ENCODE data around the gene KDM1A.

KDM1A gene

DNA sequence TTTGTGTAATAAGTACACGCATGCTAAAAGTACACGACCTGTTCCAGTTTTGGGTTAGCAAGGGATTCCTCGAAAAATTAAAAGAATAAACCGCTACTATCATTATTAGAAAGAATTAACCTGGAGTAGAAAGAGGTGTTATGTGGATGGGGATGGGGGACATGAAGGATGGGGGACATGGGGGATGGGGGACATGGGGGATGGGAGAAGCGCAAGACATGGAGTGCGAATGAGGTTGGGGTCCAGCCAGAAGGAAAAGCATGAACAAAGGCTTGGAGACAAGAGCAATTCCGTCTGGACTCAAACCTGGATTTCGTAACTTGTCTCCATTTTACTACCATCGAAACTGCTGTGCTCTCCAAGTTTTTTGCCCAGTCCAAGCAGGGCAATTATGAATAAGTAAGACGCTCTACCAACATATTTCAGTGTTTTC, 591 bp upstream of the KDM1A start:
- no peak for DNase-seq

DNA sequence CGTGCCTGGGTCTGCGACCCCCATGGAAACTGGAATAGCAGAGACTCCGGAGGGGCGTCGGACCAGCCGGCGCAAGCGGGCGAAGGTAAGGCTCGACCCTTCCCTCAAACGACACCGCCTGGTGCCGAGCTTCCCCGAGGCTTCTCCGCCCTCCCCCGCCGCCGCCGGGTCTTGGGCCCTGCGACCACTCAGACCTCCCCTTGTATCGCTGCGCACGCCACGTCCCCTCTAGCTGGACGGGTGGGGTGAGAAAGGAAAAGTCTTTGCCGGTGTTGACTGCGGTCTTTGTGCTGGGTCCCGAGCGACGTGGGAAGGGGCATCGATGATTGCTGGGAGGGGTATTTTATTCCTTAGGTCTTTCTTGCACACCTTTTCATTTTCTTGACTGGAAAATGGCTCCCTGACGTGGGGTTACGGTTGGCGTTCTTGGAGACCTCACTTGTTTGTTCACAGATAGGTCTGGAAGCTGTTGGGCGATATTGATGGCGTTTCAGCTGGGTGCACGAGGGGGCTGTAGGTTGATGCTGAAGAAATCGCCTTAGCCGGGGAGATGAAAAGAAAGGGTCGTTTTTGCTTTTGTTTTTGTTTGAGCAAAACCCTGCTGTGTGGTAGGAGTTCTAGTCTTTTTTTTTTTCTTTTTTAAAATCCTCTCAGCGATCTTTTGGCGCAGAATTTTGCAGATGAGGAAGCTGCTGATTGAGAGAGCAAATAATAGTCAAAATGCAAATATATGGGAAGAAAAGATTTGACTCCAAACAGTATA, 776 bp downstream of the KDM1A start:
- DNase-seq: no peak

DNA sequence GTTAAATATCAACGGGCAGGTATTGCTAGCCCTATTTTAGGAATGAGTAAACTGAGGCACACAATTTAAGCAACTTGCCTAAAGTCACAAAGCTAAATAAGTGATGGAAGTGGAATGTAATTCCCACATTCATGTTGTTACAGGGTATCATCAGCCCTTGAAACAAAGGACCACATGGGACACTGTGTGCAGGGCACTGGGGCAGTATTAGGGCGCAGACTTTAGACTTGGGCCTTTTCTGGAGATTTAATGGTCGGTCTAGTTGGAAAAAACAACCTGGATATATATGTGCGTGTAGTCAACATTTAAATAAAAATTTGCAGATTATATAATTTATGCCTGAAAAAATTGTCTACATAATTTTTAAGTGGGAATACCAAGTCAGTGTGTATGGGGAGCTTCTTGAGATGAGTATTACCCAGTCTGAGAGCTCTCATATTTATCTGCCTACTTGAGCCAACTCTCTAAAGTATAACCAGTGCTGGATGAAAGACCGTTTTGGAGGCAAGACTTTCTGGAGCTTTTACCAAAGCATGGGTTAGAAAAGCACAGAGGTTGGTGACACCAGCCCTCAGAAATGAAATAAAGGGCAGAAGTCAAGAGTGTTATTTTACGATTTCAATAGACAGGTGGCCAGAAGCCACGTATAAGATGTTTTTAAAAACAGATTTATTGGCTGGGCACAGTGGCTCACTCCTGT, 1.6 kb downstream of the KDM1A start:
- DNase-seq: no peak

DNA sequence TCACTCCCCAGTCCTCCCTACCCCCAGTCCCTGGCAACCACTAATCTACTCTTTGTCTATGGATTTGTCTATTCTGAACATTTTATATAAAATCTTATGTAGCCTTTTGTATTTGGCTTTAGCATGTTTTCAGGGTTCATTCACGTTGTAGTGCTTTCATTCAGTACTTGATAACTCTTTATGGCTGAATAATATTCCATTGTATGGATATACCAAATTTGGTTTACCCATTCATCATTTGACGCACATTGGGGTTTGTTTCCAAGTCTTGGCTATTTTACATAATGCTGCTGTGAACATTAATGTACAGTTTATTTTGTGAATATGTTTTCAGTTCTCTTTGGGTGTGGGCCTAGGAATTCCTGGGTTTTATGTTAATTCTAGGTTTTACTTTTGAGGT, 2.6 kb downstream of the KDM1A start:
- no peak for DNase-seq

DNA sequence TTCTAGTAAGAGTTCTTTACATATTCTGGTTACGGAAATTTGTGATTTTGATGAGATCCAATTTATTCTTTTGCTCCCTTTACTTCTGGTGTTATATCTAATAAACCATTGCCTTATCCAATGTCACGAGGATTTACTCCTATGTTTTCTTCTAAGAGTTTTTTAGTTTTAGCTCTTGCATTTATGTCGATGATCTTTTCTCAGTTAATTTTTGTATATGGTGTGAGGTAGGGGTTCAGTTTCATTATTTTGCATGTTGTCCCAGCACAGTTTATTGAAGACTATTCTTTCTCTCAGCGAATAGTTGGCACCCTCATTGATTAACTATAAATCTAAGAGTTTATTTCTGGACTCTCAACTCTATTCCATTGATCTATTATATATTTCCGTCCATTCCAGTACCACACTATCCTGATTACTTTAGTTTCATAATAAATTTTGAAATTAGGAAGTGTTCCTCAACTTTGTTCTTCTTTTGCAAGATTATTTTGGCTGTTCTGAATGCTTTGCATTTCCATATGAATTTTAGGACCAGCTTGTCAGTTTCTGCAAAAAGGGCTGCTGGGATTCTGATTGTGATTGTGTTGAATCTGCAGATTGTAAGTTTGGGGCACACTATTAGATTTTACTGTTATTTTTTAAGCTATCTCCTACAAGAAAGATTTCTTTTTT, 4.0 kb downstream of the KDM1A start:
- no peak for DNase-seq

DNA sequence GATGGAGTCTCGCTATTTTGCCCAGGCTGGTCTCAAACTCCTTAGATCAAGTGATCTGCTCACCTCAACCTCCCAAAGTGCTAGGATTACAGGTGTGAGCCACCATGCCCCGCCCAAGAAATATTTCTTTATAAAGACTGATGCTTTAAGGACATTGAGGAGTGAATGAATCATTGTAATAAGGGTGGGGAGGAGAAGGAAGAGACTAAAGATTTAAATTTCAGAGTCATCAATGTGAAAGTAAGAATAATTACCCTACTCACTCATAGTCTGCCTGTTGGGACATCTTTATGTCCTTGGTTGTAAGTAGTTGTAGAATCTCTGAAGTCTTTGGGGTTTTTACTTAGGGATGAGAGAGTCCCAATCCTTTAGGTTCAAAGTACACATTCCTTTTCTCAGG, 7.3 kb downstream of the KDM1A start:
- no peak for DNase-seq

DNA sequence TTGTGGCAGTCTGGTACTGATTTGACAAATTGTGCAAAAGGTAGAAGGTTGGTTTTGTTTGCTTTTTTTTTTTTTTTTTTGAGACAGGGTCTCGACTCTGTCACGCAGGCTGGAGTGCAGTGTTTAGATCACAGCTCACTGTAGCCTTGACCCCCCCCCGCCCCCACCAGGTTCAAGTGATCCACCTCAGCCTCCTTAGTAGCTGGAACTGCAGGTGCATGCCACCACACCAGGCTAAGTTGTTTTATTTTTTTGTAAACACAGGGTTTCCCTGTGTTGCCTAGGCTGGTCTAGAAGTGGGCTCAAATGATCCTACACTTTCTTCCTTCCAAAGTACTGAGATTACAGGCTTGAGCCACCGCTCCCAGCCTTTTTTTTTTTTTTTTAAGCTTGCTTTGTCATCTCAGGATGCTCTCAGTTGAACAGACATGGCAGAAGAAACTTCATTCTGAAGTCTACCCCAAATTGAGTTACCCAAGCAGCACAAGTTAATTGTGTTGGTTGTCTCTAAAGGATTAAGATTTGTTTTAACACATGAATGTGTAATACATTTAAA, 8.2 kb downstream of the KDM1A start:
- no peak for DNase-seq

DNA sequence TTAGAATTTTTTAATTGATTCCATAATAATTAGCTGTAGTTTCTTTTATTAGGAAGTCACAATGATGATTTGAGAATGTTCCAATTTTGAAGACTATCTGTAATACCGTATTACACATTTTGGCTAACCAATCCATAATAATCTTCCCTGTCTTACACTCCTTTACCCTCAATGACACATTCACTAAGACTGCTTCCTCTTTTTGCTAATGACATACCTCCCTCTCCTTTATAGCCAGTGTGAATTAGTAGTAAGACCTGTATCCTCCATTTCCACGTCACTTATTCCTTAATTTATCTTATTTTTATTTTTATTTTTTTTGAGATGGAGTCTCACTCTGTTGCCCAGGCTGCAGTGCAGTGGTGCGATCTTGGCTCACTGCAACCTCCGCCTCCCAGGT, 10.1 kb downstream of the KDM1A start:
- DNase-seq: no peak

DNA sequence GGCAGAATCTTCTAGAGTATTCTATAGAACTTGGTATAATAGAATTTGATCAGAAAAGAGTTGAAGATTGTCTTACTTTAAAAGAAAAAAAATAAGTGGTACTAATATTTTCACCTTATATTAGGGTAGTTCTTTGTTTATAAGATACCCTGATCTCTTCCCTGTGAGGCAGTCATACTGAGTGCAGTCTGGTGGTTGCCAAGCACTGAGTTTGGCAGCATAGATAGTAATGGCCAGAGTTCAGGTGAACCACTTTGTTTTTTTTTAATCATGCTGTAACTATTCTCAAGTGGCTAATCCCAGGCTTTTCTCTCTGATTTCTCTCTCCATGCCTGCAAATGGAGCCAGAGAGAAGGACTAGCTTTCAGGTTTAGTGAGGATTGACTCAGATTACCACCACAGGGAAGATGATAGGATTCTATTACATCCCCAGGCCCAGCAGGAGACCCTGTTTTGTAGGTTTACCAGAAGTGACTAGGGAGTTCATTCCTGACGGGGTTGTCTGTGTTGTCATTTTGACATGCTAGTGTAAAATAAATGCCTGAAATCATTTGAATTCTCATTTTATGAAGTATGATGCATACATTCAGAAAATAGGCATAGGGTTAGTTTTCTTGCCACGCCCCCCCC, 16.7 kb downstream of the KDM1A start:
- DNase-seq: no peak

DNA sequence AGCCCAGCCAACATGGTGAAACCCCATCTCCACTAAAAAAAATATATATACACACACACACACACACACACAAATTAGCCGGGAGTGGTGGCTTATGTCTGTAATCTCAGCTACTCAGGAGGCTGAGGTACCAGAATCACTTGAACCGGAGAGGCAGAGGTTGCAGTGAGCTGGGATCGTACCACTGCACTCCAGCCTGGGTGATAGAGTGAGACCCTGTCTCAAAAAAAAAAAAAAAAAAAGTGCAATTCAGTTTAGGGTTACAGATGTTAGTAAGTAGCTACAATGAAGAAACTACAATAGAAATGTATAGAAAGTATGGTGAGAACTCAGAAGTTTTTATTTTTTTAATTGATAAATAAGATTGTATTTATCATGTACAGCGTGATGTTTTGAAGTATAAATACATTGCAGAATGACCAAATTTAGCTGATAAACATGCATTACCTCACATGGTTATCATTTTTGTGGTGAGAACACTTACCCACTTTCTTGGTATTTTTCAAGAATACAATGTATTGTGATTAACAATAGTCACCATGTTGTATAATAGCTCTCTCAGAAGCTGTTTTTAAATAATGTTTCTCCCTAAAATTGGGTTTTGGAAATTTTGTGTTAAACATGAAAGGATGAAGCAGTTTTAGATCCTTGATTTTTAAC, 17.9 kb downstream of the KDM1A start:
- no peak for DNase-seq

DNA sequence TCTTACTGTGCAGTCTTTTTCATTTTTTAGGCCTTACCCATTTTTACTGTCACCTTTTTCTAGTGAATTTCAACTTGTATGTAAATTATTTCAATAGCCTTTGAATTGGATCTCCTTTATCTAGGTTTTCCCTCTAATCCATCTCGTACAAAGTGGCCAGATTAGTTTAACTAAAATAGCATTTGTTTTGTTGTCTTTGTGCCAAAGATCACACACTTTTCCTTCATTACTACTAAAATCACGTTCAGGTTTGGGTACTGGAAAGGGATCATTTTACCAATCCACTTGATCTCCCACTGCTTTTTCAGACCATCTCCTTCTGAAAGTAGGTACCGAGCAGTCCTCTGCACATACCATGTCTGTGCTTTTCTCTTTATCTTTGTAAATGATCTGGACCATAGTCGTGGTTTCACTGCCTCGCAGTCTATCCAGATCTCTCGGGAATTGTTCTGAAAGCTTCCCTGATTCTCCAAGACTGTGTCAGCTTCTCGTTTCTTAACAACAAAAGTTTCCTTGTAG, 20.1 kb downstream of the KDM1A start:
- DNase-seq: no peak

DNA sequence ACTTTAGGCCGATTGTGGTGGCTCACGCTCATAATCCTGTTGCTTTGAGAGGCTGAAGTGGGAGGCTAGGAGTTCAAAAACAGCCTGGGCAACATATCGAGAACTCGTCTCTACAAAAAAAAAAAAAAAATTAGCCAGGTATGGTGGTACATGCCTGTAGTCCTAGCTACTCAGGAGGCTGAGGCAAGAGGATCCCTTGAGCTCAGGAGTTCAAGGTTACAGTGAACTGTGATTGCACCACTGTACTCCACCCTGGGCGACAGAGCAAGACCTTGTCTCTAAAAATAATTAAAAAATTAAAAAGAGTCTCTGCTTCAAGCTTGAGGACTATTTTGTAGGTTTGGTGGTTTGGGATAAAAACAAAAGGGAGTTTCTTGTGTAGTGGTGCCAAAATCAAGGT, 21.2 kb downstream of the KDM1A start:
- DNase-seq: no peak

DNA sequence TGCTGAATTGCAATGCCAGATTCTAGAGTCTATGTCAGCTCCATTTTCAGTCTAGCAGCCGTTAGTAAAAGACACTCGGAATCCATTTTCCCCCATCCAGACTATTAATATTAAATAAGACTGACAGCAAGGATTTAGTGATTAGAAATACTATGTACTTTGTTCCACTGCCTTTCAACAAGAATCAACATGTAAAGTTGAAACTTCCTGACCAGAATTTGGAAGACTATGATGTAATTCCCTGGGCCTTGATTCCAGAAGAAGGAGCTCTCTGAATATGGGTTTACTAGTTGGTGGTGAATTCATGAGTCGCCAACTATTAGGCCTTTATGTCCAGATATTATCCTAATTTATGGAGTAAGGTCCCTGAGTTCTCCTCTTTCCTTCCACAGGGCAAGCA, 24.8 kb downstream of the KDM1A start:
- DNase-seq: no peak

DNA sequence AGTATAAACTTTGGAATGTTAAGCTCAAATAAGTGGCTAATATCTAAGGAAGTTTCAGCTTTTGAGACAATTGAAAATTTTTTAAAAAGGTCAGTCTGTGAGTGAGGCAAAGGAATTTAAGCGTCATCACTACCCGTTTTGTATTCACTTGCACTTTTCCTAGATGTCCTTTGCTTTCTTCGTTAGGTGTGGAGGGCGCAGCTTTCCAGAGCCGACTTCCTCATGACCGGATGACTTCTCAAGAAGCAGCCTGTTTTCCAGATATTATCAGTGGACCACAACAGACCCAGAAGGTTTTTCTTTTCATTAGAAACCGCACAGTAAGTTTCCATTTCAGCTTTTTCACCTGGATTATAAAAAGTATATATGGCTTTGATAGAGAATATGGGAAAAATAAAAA, 30.9 kb downstream of the KDM1A start:
- no peak for DNase-seq

DNA sequence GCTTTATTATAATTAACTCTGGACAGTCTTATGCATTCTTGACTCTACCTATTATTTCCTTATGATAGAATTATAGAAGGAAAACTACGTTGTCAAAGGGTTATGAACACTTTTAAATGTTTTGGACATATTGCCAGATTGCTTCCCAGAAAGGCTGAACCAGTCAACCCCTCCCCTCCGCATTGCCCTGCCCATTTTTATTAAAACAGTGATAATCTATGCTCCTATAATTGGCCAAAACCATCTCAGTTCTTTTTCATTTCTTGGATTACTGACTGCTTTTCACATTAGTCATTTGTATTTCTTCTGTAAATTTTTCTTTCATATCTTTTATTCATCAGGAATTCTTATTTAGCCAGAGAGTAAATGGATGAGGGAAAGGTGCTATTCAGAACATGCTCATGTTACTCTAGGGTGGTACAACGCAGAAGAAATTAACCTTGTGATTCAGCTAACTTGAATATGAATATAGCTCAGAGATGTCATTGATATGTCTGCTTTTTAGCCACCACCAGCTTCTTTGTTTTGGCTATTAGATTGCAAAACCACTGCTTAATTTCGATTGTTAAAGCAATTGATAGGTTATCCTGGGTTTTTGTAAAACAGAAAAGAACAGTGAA, 32.1 kb downstream of the KDM1A start:
- DNase-seq: no peak

DNA sequence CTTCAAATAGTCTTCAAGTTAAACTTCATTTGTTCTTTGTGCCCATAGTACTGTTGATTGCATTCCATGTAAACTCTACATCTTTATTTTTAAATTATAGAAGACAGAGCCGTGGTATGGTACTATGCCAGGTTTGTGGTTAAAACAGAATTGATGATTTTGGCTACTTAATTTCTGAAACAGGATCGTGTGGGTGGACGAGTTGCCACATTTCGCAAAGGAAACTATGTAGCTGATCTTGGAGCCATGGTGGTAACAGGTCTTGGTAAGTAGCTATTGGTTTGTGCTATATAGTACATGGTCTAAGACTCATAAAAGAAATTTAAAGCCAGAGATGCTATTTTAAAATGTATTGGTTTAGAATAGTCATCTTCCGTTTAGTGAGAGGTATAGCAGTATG, 38.0 kb downstream of the KDM1A start:
- no peak for DNase-seq

DNA sequence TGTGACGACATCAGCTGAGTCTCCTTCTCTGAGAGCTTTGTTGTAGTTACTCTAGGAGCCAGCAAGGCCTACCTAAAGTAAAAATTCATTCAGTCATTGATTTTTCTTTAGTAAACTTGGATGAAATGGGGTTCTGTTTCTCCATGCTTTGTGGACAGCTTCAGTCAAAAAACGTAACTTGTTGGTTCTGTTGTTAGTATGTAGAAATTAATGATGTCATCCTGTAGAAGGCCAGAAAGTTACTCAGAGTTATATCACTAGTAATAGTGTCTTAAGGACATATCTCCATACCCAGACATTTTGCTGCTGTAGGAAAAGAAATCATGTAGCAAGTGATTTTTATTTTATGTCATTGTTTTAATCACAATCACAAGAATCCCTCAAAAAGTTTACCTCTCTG, 43.0 kb downstream of the KDM1A start:
- DNase-seq: no peak

DNA sequence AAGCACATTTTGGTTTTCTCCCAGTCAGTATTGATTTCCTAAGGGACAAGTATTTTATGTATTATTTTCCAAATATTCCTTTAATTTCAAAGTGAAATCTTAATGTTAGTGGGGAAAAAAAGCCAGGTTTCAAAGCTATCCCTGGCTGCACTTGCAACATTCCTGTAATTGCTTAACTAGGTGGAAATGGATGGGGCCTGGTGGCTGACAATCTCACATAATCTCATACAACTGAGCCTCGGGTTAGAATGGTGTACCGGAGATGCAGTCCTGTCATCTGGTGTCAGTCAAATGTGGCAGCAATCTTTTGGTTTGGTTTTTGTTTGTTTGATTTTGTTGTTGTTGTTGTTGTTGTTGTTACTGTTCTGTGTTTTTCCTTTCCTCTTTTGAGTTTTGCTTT, 46.1 kb downstream of the KDM1A start:
- no peak for DNase-seq

DNA sequence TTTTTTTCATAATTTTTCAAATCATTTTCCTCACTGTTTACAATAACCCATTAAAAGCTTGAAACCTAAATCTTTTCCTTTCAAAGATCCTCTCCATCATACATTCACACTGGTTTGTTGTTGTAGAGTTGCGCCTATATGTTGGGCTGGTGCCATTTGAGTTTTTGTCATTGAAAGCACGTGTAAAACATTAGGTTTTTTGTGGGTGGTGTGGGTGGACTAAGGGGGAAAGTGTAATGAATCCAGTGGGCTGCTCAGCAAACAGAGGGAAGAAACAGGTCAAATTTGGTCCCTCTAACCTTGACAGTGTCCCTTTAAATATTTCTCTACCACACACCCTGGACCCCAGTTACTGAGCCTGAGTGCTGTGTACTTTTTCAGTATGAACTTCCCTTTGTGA, 46.8 kb downstream of the KDM1A start:
- no peak for DNase-seq

DNA sequence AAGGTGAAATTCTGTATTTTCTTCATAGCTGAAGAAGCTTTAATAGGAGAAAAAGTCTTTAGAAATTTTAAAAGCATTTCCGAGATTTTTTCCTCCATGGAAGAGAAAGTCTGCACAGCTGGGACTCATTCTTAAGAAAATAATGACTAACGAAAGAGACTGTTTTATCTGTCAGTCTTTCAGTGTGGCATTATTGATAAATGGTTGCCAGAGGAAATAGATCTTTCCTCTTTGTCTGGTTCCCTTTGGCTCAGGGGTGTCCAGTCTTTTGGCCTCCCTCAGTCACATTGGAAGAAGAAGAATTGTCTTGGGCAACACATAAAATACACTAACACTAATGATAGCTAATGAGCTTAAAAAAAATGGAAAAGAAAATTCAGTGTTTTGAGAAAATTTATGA, 49.9 kb downstream of the KDM1A start:
- DNase-seq: no peak

DNA sequence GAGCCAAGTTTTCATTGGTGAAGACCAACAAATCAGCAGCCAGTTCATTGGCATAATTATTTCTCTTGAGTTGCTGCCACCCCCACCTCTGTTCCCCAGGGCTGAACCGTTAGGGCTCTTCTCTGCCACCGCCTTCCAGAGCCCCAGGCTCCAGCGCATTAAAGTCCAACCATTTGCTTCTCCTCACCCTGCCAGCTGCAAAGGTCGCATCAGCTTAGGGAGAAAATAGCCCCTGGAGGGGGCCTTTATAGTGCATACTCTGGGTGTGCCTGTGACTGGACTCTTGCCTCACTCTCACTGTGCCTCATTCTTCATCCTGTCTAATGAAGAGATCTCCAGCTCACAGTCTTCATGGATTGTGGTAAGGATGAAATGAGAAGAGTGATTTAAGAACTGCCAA, 50.4 kb downstream of the KDM1A start:
- no peak for DNase-seq

DNA sequence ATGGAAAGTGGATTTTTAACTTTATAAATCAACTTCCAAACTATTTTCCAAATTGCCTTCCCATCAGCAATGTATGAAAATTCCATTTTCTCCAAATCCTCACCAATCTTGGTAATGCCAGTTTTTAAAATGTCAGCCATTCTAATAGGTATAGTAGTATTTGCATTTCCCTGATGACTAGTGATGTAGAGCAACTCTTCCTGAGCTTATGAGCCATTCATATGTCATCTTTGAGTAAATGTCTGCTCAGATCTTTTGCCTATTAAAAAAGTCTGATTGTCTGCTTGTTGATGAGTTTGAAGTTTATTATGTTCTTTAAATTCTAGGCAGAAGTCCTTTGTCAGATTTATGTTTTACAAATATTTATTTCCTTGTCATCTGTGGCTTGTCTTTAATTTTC, 54.7 kb downstream of the KDM1A start:
- no peak for DNase-seq

Measured in NCI-H1436 treated with DMSO at 0.1 percent for 48 hours (cell line).